Esophagus squamous epithelium (tissue), 4 donors: Measurements from ENCODE around the gene SLC24A4.

ENCODE experiments used
- CTCF ChIP-seq, 6 experiments: fragments of 450-650 bp in 4 of 6; fragments of 200-600 bp in 2 of 6; sonication (generic) in 2 of 6; IDR thresholded peaks; one replicate each; pipeline ENCODE4 v1.5.1; 2016 to 2019; ENCODE audit warnings: antibody characterized with exemption in 6 of 6, mild to moderate bottlenecking in 4 of 6, moderate library complexity in 4 of 6
- POLR2A ChIP-seq, 4 donors: fragments of 450-650 bp; IDR thresholded peaks; one replicate each; pipeline ENCODE4 v1.6.1; 2017; ENCODE audit warnings: antibody characterized with exemption in 4 of 4, mild to moderate bottlenecking in 4 of 4, moderate library complexity in 3 of 4

- no peak for TF ChIP-seq CTCF (IDR thresholded peaks at IDR 0.05)
- no peak for TF ChIP-seq POLR2A (IDR thresholded peaks at IDR 0.05)
Observed at GRCh38 chr14:92336363-92336762, 13.4 kb downstream of the SLC24A4 start.
